Measurements from ENCODE around the gene ATG101. TPM values are rescaled to one million over a fixed set of nuclear protein-coding genes. Genes with fewer than 3 reads are reported as not detected.

ATG101 gene
- total and polyA plus RNA-seq, 2 of the 13 experiments (the other 11 are each of a cell fraction or from before 2014, with no cell fraction given), result 58.2 to 67.7 TPM

GRCh38 chr12:52081263-52081733 lies 11.5 kb downstream of the ATG101 start:
- CTCF ChIA-PET (ENCODE audit: low intra/inter-chr PET ratio, low total read pairs), result interaction anchor here (1.0 to 3.1 kb wide), 2 partner anchors 55 to 58 kb away, joined by 4 to 79 read pairs; no protein-coding TSS in a partner anchor
- no peak for FAIRE-seq
- DNase-seq (ENCODE audit: low spot score), result no peak
- in situ Hi-C loops (cut with HindIII; ENCODE audit: extremely low pct_ligation_motif_present, low pct_unique_long_range_greater_than_20kb), result loop anchor here (5.0 kb wide), 1 partner anchor 54 kb away; no protein-coding TSS in a partner anchor
- H4K20me1 ChIP-seq (ENCODE audit: insufficient read depth, low read length), result no peaks in the 10 kb centered on the region
- H3K9me3 ChIP-seq (ENCODE audit: low read length), result no peaks in the 10 kb centered on the region
- WGBS (ENCODE audit: low lambda C conversion rate), result no CpG with 5 or more reads among the region's 9 CpGs
- peaks cover 9 to 18% of the 10 kb centered on the region in 2 experiments; a peak in 4 of 5 replicates for H3K27me3 ChIP-seq (ENCODE audit: control insufficient read depth in 1 of 2, insufficient read depth in 2 of 2, low read length in 2 of 2)
- H3K4me1 ChIP-seq (ENCODE audit: insufficient read depth, low read length), result peaks cover 38% of the 10 kb centered on the region
- no peak overlapping the region for H2AFZ ChIP-seq (ENCODE audit: low read length)
- peak overlapping the region; percentile 54 for H3K9ac ChIP-seq (ENCODE audit: insufficient read depth, low read depth, low read length)
- ATAC-seq, result peak; percentile 36
- no peaks in the 10 kb centered on the region for H3K79me2 ChIP-seq (ENCODE audit: insufficient read depth, low read length)
- BruUV-seq (replicated peaks), result no TSS peak
- H3K4me3 ChIP-seq (replicated peaks in 1 of 3; ENCODE audit: insufficient read depth in 1 of 3, low read depth in 2 of 3, low read length in 3 of 3), result peak overlapping the region; percentile 55 to 71 (median 56)
- intact Hi-C loops (cut with micrococcal nuclease; ENCODE audit: unreplicated experiment), result loop anchor here (5.0 kb wide), 1 partner anchor 36 kb away; no protein-coding TSS in a partner anchor
- POLR2A ChIA-PET, result interaction anchor here (1.6 to 2.4 kb wide), 4 partner anchors 12 to 56 kb away, joined by 4 to 15 read pairs (median 10); partner anchors contain the start of genes ATG101 and NR4A1
- H3K27ac ChIP-seq (ENCODE audit: extremely low read length, insufficient read depth, low read length), result peak overlapping the region; percentile 46
- H3K36me3 ChIP-seq (replicated peaks in 1 of 2; ENCODE audit: control insufficient read depth in 1 of 2, insufficient read depth in 2 of 2, low read length in 2 of 2), result peaks cover 9 to 22% of the 10 kb centered on the region in 2 experiments; a peak in 4 of 5 replicates
- H3K4me2 ChIP-seq (ENCODE audit: low read depth, low read length), result peak overlapping the region; percentile 81
- TF ChIP-seq ZFP90 (CRISPR knock-in tag; IDR thresholded peaks at IDR 0.05; ENCODE audit: borderline replicate concordance) (no peak), EED (CRISPR knock-in tag; IDR thresholded peaks at IDR 0.05) (no peak), ZNF549 (CRISPR knock-in tag; IDR thresholded peaks at IDR 0.05) (no peak), HES4 (CRISPR knock-in tag; IDR thresholded peaks at IDR 0.05; ENCODE audit: borderline replicate concordance) (no peak), REST (IDR thresholded peaks at IDR 0.05; ENCODE audit: borderline replicate concordance in 1 of 2, low read depth in 1 of 2, low read length in 2 of 2) (0 out of 4 replicates have a peak, but pooled peaks of 1 of the 2 experiments have one; percentile 20), ARNT2 (CRISPR knock-in tag; IDR thresholded peaks at IDR 0.05; ENCODE audit: low read depth) (no peak), CENPBD1 (CRISPR knock-in tag; IDR thresholded peaks at IDR 0.05; ENCODE audit: borderline replicate concordance, low read depth) (no peak), KDM1A (CRISPR knock-in tag; IDR thresholded peaks at IDR 0.05) (no peak), ZSCAN25 (CRISPR knock-in tag; IDR thresholded peaks at IDR 0.05) (no peak), NPAS2 (CRISPR knock-in tag; IDR thresholded peaks at IDR 0.05; ENCODE audit: borderline replicate concordance) (no peak), KDM3A (CRISPR knock-in tag; IDR thresholded peaks at IDR 0.05; ENCODE audit: low read depth) (no peak), ZNF501 (CRISPR knock-in tag; IDR thresholded peaks at IDR 0.05) (no peak), MAZ (IDR thresholded peaks at IDR 0.05; ENCODE audit: borderline replicate concordance, low read depth, low read length) (no peak), MAZ (CRISPR knock-in tag; IDR thresholded peaks at IDR 0.05; ENCODE audit: low read depth) (0 out of 2 replicates have a peak, but pooled peaks have one; percentile 40), GABPB1 (CRISPR knock-in tag; IDR thresholded peaks at IDR 0.05) (no peak), ZNF335 (CRISPR knock-in tag; IDR thresholded peaks at IDR 0.05) (0 out of 2 replicates have a peak, but pooled peaks have one; percentile 16), HINFP (CRISPR knock-in tag; IDR thresholded peaks at IDR 0.05; ENCODE audit: low read depth) (0 out of 2 replicates have a peak, but pooled peaks have one; percentile 14)

All from HepG2 (cell line).